HG03097 (cell line): ENCODE results near the gene ABHD6.
"Not testable (repeated sequence)": the region's sequence is repeated elsewhere in the genome, so short reads cannot be mapped to it uniquely, and the experiment has no call there.

Source experiments
- ATAC-seq: cut with Tn5 transposase; IDR thresholded peaks from one replicate; pipeline ENCODE4 v1.9.1; 2021; ENCODE audit not compliant: unreplicated experiment, low FRiP score

The ABHD6 gene

DNA sequence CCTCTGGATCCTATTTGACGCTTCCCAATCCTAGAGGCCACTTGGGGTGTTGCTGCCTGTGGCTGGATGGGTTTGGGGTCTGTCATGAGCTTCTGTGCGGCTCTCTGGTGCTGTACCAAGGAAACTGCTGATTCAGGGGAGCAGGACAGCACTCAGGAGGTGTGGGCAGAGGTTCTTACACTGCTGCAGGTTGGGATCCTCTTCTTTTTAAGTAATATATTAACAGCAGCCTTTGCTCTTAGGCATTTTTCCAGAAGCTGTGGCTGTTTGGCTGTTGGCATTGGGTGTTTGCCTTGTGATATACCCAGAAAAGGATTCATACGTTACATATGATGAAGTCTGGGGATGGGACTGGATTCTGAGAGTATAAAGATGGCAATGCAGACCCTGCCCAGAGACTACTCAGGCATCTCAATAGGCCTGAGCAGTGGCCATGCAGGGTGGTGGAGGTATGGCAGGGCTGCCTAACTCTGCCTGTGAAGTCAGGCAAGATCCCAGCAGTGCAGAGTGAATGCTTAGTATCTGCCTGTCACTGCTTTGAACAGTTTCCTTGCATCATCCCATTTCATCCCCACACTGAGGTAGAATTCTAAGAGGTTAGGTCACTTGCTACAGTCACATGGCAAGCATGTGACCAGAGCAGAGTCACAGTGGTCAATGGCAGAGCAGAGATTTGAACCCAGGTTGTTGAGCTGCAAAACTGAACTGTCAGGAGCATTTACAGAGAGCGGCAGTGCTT, 3.9 kb downstream of the ABHD6 start:
- ATAC-seq = no peak

GRCh38 chr3:58242340-58242739, 4.7 kb downstream of the ABHD6 start:
- ATAC-seq = no peak

GRCh38 chr3:58242860-58243259, 5.3 kb downstream of the ABHD6 start:
- ATAC-seq = not testable (repeated sequence)

- ATAC-seq = no peak
These were observed 6.5 kb downstream of the ABHD6 start for GRCh38 chr3:58243976-58244585.

DNA sequence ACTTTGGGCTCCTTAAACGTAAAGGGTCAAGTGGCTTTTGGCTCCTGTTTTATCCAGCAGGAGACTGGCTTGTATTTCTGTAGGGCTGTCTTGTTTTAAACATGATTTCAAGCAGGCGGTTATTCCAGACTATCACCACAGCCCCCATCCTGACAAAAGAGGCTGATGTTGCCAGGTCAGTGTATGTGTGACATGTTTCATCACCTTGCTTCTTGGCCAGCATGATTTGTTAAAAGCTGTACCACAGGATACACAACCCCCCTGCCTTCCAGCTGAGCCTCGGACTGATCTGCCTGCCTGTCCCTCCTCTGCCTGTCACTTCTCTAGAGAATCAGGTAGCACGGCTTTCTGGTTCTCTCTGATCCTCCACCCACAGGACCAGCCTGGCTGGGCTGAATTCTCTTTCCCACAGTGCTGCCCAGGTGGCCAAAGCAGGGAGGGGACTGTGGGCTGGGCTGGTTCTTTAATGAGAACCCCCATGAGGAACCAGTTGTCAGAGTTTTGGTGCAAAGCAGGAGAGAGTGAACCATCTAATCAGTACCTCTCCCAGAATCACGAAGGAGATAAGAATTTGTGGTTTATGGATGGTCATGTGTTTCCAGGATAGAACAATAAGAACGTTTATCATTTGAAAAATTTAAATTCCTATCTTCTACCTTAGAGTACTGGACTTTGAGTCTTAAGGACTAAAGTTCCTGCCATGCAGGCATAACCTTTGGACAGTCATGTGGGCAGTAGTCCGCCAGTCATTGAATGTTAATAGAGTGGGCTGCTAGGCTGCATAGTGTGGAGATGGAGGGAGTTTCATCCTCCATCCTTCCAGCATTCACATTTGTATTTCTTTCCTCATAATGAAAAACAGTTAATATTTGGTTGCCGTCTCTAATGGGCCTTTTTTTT, 8.8 kb downstream of the ABHD6 start:
- ATAC-seq = no peak

DNA sequence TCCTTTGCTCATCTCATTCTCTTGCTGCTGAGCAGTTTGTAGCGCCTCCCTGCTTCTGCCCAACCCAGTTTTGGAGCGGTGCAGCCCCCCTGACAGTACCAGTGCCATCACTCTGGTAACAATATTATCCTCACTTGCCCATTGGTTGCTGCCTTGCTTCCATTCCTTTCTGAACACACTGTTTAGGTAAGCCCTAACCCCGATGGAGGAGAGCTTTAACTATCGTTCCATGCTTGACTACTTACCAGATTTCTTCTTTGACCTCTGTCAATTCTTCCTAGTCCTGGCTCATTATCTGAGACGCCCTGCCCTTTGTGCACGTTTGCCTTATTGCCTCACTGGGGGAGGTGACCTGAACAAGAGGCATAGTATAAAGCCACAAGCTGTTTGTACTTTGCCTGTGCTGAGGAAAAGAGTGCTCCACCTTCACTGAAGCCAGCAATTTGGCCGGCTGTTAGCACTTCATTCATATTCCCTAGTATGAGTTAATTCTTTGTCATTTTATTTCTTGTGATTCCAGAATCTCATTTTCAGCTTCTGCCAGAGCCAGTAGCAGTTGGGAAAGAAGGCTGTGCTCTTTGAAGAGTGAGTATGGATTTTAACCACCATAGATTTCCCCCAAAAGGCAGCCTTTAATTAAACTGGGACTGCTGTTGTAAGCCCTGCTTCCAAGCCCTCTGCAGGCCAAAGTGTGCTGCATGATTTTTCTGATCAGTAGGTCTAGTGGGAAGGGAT, 11.9 kb downstream of the ABHD6 start:
- ATAC-seq = no peak

DNA sequence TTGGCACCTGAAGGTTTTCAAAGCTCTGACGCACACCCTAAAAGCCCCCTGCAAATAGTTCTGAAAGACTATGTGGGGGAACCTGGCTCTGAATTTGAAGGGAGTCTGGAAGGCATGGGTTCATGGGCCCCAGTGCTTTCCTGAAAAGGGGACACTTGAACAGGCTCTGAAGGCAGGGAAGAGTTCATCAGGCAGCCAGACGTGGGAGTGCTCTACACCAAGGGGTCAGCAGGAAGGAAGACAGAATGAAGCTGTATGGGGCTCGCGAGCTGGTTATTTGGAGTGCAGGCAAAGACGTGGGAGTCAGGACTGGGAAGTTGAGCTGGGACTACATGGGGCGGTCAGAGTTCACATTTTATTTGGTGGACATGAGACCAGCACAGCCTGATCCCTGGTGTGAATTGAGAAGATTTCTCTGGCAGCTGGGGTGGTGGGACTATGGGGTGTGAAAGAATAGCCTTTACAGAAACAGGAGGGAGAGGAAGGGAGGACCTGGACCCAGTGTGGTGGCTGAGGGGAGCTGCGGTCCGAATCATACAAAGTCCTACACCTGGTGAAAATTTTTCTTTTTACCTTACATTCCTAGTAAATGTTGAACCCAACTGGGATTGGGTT, 12.6 kb downstream of the ABHD6 start:
- ATAC-seq = no peak

GRCh38 chr3:58251631-58252035, 14.0 kb downstream of the ABHD6 start:
- ATAC-seq = no peak

GRCh38 chr3:58254144-58254543, 16.6 kb downstream of the ABHD6 start:
- ATAC-seq = no peak

GRCh38 chr3:58256061-58256460, 18.5 kb downstream of the ABHD6 start:
- no peak for ATAC-seq

- ATAC-seq = no peak
These were observed 18.9 kb downstream of the ABHD6 start for GRCh38 chr3:58256511-58256910.

DNA sequence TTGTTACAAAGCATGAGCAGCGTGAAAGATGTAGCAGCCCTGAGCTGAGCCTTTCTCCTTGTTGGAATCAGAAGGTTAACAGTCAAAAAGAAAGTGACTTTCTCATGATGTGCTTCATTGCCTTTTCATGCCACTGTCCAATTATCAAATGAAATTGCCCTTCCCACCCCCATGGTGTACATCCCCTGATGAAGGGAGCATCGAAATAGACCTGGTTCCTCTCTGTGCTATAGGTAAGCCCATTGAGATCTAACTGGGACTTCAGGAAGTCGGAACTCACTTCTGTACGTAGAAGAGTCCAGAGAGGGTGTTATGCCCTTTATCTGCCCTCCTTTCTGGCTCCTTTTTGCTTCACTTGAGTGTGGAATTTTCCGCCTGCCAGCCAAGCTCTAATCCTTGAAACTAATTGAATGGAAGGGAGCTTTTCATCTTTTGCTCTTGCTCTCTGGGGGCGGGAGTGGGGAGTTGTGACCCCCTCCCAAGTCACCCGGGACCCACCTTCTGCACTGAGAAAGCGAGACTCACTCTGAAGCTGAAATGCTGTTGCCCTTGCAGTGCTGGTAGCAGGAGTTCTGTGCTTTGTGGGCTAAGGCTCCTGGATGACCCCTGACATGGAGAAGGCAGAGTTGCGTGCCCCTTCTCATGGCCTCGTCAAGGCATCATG, 20.9 kb downstream of the ABHD6 start:
- ATAC-seq = no peak

- ATAC-seq = no peak
These were observed 22.7 kb downstream of the ABHD6 start for GRCh38 chr3:58260261-58260731.

DNA sequence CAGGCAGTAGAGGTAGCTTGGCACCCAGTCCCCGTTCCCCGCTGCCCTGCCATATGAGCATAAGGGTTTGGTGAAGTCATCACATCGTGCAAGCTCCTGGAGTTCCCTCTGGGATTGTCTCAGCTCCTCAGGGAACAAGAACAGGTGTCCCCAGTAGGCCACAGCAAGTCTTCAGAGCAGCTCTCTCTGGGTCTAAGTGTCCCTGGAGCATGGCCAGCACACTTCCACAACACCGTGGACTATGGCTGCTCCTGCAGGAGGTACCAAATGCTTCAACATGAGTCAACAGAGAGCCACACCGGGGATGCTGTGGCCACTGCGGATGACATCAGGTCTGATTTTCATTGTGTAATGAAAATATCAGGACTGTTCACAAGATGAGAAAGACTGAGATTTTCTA, 23.1 kb downstream of the ABHD6 start:
- ATAC-seq = no peak

GRCh38 chr3:58261954-58262666, 24.5 kb downstream of the ABHD6 start:
- ATAC-seq = peak; percentile 52

DNA sequence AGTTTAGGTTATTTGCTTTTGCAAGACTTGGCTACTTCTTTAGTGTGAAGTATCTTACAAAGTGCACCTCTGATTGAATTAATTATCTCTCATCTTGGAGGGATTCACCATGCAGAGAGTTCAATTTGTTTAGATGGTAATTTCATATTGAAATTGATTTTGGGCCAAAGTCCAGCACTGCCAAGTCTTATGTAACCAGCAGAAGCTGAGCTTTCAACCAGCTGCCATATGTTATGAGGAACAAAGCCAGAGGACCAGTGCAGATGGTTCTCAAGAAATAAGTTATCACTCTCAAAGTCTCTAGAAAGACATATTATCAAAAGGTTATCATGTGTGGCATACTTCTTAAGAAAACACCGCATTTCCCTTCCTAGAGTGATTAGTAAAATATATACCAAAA, 29.0 kb downstream of the ABHD6 start:
- no peak for ATAC-seq

DNA sequence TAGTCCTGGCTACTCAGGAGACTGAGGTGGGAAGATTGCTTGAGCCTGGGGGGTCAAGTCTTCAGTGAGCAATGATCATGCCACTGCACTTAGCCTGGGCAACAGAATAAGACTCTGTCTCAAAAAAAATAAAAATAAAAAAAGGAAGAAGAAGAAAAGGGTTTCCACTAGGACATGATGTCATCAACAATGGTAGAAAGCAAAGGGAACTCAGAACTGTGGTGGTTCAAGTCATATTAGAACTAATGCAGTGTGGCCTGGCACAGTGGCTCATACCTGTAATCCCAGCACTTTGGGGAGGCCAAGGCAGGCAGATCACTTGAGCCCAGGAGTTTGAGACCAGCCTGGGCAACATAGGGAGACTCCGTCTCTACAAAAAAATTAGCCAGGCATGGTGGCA, 30.0 kb downstream of the ABHD6 start:
- ATAC-seq = not testable (repeated sequence)

DNA sequence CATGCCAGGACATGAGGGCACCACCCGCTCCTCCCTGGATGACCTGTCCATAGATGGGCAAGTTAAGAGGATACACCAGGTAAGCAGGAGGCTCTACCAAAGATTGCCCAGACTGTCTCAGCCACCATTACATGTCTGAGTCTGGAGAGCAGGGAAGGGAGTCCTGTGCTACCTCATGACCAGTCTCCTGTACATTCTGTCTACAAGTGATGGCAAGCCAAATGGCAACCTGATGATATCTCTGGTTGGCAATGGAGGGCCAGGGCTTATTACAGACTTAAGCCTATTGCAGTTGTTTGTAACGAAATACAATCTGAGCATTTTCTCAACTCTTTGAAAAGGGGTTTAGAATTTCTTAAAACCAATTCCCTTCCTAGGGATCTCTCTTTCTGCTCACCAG, 31.8 kb downstream of the ABHD6 start:
- ATAC-seq = no peak

GRCh38 chr3:58270485-58270884, 32.9 kb downstream of the ABHD6 start:
- no peak for ATAC-seq
